ENCODE results near the gene MAML1. TPM values are rescaled to one million over a fixed set of nuclear protein-coding genes. Genes with fewer than 3 reads are reported as not detected.

MAML1 gene
- total RNA-seq, 1 experiment from 2014 or later, result 25.1 TPM

DNA sequence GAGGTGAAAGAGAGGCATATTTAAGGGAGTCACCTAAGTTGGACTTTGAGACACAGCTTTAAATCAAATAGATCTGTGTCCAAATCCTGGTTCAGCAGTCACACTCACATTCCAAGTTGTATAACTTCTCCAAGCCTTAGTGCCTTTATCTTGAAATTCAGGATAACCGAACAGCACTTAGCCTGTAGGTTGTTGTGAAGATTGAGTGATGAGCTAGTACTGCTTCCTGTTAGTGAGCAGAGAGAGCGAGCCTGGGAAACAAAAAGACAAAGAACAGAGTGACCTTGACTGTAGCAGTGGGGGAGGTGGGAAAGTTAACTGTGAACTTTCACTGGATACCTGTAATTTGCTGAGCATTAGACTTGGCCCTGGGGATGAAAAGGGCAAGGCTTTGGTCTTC is 22.4 kb downstream of the MAML1 start:
- H3K9me3 ChIP-seq (replicated peaks), result no peaks in the 10 kb centered on the region
- no peak overlapping the region for H3K27ac ChIP-seq
- no peaks in the 10 kb centered on the region for H3K27me3 ChIP-seq
- H3K36me3 ChIP-seq, result peaks cover 5% of the 10 kb centered on the region; the same call in 1 of the 2 replicates
- no peak overlapping the region for H3K4me3 ChIP-seq
- H3K4me1 ChIP-seq, result 0 out of 2 replicates have a peak, but pooled peaks cover 5% of the 10 kb centered on the region
- no peak for DNase-seq

GRCh38 chr5:179758955-179759354 is 26.3 kb downstream of the MAML1 start:
- Histone ChIP-seq H3K27ac (no peak overlapping the region), H3K36me3 (no peaks in the 10 kb centered on the region), H3K27me3 (no peaks in the 10 kb centered on the region), H3K9me3 (replicated peaks) (no peaks in the 10 kb centered on the region), H3K4me1 (peaks cover 26% of the 10 kb centered on the region; the same call in 1 of the 2 replicates), H3K4me3 (no peak overlapping the region)
- no peak for DNase-seq

DNA sequence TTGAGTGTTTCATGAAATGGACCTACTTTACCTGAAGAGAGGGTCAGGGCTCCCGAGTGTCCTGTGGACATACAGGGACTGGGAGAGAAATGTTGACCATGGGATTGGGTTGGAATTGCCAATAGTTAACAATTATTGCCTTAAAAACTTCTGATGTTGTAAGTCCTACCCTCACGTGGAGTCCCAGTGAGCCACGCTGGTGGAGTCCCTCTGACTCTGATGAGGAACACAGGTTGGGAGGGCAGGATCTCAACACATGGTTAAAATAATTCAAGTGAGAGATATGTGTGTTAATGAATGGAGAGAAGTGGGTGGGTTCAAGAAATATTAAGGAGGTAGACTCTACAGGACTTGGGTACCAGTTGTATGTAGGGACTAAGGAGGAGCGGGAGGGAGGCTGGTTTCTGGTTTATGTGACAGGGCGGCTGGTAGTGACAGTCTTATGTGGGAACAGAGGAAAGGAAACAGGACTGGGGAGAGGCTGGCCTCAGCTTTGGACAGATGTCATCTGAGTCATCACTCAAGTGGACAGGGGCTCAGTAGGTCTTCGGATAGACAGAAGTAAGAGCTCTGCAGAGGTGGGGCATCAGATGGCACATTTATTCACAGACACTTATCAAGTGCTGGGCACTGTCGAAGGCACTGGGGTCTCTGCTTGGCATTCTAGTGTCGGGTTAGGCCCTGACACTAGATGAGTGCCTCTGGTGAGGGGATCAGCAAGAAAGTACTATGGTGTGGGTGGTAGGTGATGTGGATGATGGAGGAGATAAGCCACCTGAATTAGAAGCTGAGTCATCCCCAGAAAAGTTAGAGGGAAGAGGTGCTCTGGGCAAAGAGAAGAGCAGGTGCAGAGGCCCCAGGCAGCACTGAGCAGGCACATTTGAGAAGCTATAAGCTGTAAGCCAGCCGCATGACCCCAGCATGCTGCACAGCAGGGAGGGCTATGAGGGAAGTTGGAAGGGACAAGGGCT is 27.2 kb downstream of the MAML1 start:
- peak in 1 of 2 experiments; percentile 13 for DNase-seq
- no peak overlapping the region for H3K4me3 ChIP-seq

DNA sequence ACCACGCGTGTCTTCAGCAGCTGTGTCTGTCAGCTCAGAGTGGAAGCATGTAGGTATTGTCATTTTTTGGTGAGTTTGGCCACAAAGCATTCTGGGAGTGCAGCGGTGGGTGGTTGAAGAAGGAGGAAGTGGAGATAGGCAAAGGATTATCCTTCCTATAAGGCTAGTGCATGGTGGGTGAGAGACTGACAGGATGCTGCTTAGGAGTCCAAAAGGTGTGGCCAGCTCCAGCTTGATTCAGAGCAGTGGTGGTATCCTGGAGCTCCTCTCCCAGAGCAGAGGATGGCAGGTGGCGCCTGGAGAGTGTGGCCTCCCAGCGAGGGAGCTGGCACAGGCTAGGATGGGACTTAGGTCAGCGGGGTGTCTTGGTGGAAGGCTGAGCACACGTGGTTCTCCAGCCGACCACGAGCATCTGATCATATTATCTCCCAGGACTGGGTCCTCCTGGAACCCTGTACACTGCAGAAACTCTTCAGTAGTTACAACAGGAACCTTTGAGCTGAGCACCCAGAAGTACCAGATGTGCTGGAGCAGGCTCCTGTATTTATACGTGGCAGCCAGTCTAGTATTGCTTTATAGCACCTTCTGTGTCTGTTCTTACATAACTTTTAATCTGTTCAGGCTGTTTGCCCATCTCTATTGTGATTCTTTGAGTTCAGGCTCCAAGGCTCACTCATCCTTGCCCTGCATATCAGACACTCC is 29.6 kb downstream of the MAML1 start:
- peaks cover 26% of the 10 kb centered on the region; the same call in 1 of the 2 replicates for H3K4me1 ChIP-seq
- peak; percentile 28 to 38 for DNase-seq
- H3K9me3 ChIP-seq (replicated peaks), result no peaks in the 10 kb centered on the region
- H3K36me3 ChIP-seq, result peaks cover 18% of the 10 kb centered on the region
- H3K27me3 ChIP-seq, result no peaks in the 10 kb centered on the region
- no peak overlapping the region for H3K27ac ChIP-seq
- no peak overlapping the region for H3K4me3 ChIP-seq

More for the DNA sequence above, 27.2 kb downstream of the MAML1 start:
- Histone ChIP-seq H3K36me3 (no peaks in the 10 kb centered on the region), H3K27me3 (no peaks in the 10 kb centered on the region), H3K9me3 (replicated peaks) (no peaks in the 10 kb centered on the region), H3K4me1 (peaks cover 26% of the 10 kb centered on the region; the same call in 1 of the 2 replicates), H3K27ac (no peak overlapping the region)

GRCh38 chr5:179762781-179763176 is 30.2 kb downstream of the MAML1 start:
- no peak overlapping the region for H3K27ac ChIP-seq
- no peaks in the 10 kb centered on the region for H3K9me3 ChIP-seq (replicated peaks)
- peaks cover 23% of the 10 kb centered on the region for H3K36me3 ChIP-seq
- no peaks in the 10 kb centered on the region for H3K27me3 ChIP-seq
- no peak for DNase-seq
- H3K4me3 ChIP-seq, result no peak overlapping the region
- peaks cover 26% of the 10 kb centered on the region; the same call in 1 of the 2 replicates for H3K4me1 ChIP-seq

DNA sequence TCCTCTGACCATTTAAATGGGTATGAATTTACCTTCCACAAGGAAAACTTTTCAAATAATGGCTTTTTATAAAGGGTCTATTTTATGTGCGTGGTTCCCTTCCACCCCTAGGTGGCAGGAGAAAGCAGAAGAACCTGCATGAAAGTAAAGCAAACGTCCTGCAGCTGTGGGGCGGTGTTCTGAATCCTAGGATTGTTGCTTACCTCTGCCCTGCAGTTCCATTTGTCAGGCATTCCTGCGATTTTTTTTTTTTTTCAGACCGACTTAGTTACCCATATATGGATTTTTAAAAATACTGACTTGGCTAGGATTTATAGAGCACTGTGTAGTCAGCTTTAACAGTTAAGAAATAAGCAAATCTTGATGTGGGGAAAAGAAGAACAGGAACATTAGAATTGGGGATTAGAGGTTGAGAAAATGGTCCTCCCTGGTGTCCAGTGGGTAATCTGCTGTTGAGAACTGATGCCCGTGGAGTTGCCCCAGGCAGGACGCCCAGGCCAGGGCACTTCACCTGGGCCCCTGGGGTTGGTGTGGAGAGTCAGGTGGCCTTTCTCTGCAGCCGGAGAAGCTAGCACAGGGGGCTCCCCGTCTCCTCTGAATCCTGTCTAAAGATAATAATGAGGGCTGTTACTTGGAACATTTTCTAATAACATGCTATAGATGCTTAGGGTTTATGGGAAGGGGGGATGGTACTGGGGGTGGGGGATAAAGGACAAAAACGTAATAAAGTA is 30.8 kb downstream of the MAML1 start:
- H3K27me3 ChIP-seq, result no peaks in the 10 kb centered on the region
- peaks cover 24% of the 10 kb centered on the region for H3K36me3 ChIP-seq
- no peaks in the 10 kb centered on the region for H3K9me3 ChIP-seq (replicated peaks)
- no peak overlapping the region for H3K4me3 ChIP-seq
- no peak overlapping the region for H3K27ac ChIP-seq
- H3K4me1 ChIP-seq, result peaks cover 26% of the 10 kb centered on the region; the same call in 1 of the 2 replicates
- peak; percentile 73 to 81 for DNase-seq

- Histone ChIP-seq H3K4me1 (peaks cover 26% of the 10 kb centered on the region; the same call in 1 of the 2 replicates), H3K27ac (no peak overlapping the region), H3K4me3 (no peak overlapping the region), H3K9me3 (replicated peaks) (no peaks in the 10 kb centered on the region), H3K27me3 (no peaks in the 10 kb centered on the region), H3K36me3 (peaks cover 31% of the 10 kb centered on the region)
- DNase-seq, result no peak
Measured at GRCh38 chr5:179764056-179764455, 31.4 kb downstream of the MAML1 start.

DNA sequence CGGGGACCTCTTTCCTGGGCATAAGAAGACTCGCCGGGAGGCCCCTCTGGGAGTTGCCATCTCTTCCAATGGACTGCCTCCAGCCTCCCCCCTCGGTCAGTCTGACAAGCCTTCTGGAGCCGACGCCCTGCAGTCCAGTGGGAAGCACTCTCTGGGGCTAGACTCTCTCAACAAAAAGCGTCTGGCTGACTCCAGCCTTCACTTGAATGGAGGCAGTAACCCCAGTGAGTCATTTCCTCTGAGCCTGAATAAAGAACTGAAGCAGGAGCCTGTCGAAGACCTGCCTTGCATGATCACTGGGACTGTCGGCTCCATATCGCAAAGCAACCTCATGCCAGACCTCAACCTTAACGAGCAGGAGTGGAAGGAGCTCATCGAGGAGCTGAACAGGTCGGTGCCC is 32.8 kb downstream of the MAML1 start:
- Histone ChIP-seq H3K4me3 (no peak overlapping the region), H3K4me1 (peaks cover 21% of the 10 kb centered on the region; the same call in 1 of the 2 replicates), H3K27ac (no peak overlapping the region), H3K9me3 (replicated peaks) (no peaks in the 10 kb centered on the region), H3K27me3 (no peaks in the 10 kb centered on the region), H3K36me3 (peaks cover 42% of the 10 kb centered on the region)
- no peak for DNase-seq

DNA sequence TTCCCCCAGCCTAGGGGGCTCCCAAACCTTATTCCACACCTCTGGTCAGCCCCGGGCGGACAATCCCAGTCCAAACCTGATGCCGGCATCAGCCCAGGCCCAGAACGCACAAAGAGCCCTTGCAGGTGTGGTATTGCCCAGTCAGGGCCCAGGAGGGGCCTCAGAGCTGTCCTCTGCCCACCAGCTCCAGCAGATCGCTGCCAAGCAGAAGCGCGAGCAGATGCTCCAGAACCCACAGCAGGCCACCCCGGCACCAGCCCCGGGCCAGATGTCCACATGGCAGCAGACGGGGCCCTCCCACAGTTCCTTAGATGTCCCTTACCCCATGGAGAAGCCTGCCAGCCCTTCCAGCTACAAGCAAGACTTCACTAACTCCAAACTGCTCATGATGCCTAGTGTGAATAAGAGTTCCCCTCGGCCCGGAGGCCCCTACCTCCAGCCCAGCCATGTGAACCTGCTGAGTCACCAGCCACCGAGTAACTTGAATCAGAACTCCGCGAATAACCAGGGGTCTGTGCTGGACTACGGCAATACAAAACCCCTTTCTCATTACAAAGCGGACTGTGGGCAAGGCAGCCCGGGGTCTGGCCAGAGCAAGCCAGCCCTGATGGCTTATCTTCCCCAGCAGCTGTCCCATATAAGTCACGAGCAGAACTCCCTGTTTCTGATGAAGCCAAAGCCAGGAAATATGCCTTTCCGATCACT is 33.6 kb downstream of the MAML1 start:
- Histone ChIP-seq H3K27ac (no peak overlapping the region), H3K27me3 (no peaks in the 10 kb centered on the region), H3K36me3 (peaks cover 49% of the 10 kb centered on the region), H3K4me1 (peaks cover 21% of the 10 kb centered on the region; the same call in 1 of the 2 replicates), H3K9me3 (replicated peaks) (no peaks in the 10 kb centered on the region), H3K4me3 (no peak overlapping the region)
- DNase-seq, result no peak

GRCh38 chr5:179766726-179767455 is 34.3 kb downstream of the MAML1 start:
- Histone ChIP-seq H3K4me1 (peaks cover 15% of the 10 kb centered on the region; the same call in 1 of the 2 replicates), H3K9me3 (replicated peaks) (no peaks in the 10 kb centered on the region), H3K27ac (no peak overlapping the region), H3K27me3 (no peaks in the 10 kb centered on the region), H3K4me3 (no peak overlapping the region), H3K36me3 (peaks cover 55% of the 10 kb centered on the region)
- no peak for DNase-seq

DNA sequence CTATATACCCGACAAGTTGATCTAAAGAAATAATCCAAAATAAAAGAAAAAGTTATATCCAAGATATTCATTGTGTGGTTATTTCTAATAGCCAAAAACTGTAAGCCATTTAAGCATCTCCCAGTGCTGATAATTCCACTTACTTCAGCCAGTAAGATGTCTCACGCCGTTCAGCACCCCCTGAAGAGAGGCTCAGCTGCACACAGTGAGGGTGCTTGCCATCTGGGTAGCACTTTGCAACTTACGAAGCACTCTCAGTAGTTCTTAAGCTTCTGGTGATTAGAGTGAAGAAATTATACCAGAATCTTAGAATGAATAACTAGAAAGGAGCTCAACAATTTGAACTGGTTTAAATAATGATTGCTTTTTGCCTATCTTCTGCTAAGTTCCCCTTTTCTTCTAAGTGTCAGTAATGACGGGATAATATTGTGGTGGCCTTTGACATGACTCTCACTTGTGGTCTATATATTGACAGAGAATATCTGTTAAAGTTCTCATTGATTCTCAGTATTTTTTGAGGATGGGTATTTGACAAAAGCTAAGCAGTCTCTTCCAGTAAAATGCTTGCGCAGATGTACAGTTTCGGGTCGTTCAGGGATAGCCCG is 35.0 kb downstream of the MAML1 start:
- Histone ChIP-seq H3K36me3 (peaks cover 56% of the 10 kb centered on the region), H3K4me1 (peaks cover 8% of the 10 kb centered on the region; the same call in 1 of the 2 replicates)

DNA sequence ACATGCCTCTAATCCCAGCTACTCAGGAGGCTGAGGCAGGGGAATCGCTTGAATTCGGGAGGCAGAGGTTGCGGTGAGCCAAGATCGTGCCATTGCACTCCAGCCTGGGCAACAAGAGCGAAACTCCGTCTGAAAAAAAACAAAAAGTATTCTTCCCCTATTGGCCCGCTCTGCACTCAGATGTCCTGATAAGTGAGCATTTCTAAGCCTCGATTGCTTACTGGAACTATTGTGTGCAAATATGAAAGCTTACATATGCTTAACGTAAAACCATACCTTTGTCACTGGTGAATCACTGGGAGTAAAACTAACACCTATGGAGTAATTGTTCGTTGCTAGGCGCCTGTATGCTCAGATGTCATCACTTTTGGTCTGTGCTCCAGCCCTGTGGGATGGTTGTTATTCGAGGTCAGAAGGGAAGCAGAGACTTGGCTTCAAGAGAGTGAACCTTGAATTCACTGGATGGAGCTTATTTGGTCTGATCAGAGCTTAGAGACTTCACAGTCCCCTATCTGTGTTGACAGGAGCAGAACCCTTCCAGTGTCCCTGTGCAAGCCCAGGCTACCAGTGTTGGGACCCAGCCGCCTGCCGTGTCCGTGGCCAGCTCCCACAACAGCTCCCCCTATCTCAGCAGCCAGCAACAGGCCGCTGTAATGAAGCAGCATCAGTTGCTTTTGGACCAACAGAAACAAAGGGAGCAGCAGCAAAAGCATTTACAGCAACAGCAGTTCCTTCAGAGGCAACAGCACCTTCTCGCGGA is 35.9 kb downstream of the MAML1 start:
- Histone ChIP-seq H3K36me3 (peaks cover 58% of the 10 kb centered on the region), H3K27ac (no peak overlapping the region), H3K9me3 (replicated peaks) (no peaks in the 10 kb centered on the region), H3K4me1 (peaks cover under 1% of the 10 kb centered on the region; the same call in 1 of the 2 replicates), H3K27me3 (no peaks in the 10 kb centered on the region), H3K4me3 (no peak overlapping the region)
- DNase-seq, result no peak

More for the DNA sequence above, 35.0 kb downstream of the MAML1 start:
- H3K4me3 ChIP-seq, result no peak overlapping the region
- H3K27ac ChIP-seq, result no peak overlapping the region
- no peaks in the 10 kb centered on the region for H3K9me3 ChIP-seq (replicated peaks)
- no peak for DNase-seq
- no peaks in the 10 kb centered on the region for H3K27me3 ChIP-seq

Measured in SJCRH30 (cell line).